Ascending aorta (tissue), 2 donors: ENCODE data around the gene MAPK8IP3. TPM values are rescaled to one million over a fixed set of nuclear protein-coding genes. Genes with fewer than 3 reads are reported as not detected.

ENCODE experiments used
- DNase-seq, 2 donors: peaks; one replicate each; pipeline ENCODE4 v3.0.0-alpha.2; 2019; ENCODE audit warnings: low spot score in 2 of 2
- H3K27ac ChIP-seq, 2 donors: fragments of 200-600 bp; sonication (generic); one replicate each; pipeline ENCODE4 v1.5.1; 2016 to 2017; ENCODE audit warnings: mild to moderate bottlenecking in 1 of 2
- H3K27me3 ChIP-seq: fragments of 200-600 bp; sonication (generic); one replicate; pipeline ENCODE4 v1.5.1; 2017
- H3K36me3 ChIP-seq, 2 donors: fragments of 200-600 bp; sonication (generic); one replicate each; pipeline ENCODE4 v1.5.1; 2016
- H3K4me1 ChIP-seq, 2 donors: fragments of 200-600 bp; sonication (generic); one replicate each; pipeline ENCODE4 v1.5.1; 2016 to 2017; ENCODE audit warnings: mild to moderate bottlenecking in 1 of 2
- H3K4me3 ChIP-seq, 2 donors: fragments of 200-600 bp; sonication (generic); one replicate each; pipeline ENCODE4 v1.5.1; 2016 to 2017; ENCODE audit warnings: mild to moderate bottlenecking in 1 of 2
- H3K9me3 ChIP-seq, 2 donors: fragments of 200-600 bp; sonication (generic); one replicate each; pipeline ENCODE4 v1.5.1; 2016
- CTCF ChIP-seq, 3 experiments: fragments of 200-600 bp in 2 of 3; fragments of 450-650 bp in 1 of 3; sonication (generic) in 2 of 3; IDR thresholded peaks; one replicate each; pipeline ENCODE4 v1.5.1; 2016 to 2019; ENCODE audit warnings: antibody characterized with exemption in 3 of 3, mild to moderate bottlenecking in 1 of 3, moderate library complexity in 1 of 3
- intact Hi-C: fragments of 100-400 bp; cut with DNase I; formaldehyde crosslinking; loops from one replicate; pipeline ENCODE4 v1.15.1; 2023
- total RNA-seq: library from RNA; depleted of rRNA; stranded (reverse); fragments of >200 nt; gene quantifications from one replicate; pipeline ENCODE4 v1.1.0, GENCODE V29; 2016

MAPK8IP3 gene
- total RNA-seq, 1 donor from 2014 or later: 57.4 TPM

GRCh38 chr16:1734816-1735215 is 28.8 kb downstream of the MAPK8IP3 start:
- H3K4me3 ChIP-seq: no peak overlapping the region
- H3K27ac ChIP-seq: no peak overlapping the region
- intact Hi-C loops: no loop called here
- no peaks in the 10 kb centered on the region for H3K9me3 ChIP-seq
- no peak for TF ChIP-seq CTCF (IDR thresholded peaks at IDR 0.05)
- H3K4me1 ChIP-seq: no peaks in the 10 kb centered on the region
- H3K27me3 ChIP-seq: no peaks in the 10 kb centered on the region
- peaks cover 34 to 39% of the 10 kb centered on the region in 2 donors for H3K36me3 ChIP-seq
- no peak for DNase-seq

- no peak for TF ChIP-seq CTCF (IDR thresholded peaks at IDR 0.05)
- intact Hi-C loops: no loop called here
- Histone ChIP-seq H3K9me3 (no peaks in the 10 kb centered on the region), H3K4me1 (no peaks in the 10 kb centered on the region), H3K27me3 (no peaks in the 10 kb centered on the region), H3K4me3 (no peak overlapping the region), H3K36me3 (peaks cover 21 to 33% of the 10 kb centered on the region in 2 donors), H3K27ac (no peak overlapping the region)
- DNase-seq: no peak
Observed at GRCh38 chr16:1740234-1740633, 34.2 kb downstream of the MAPK8IP3 start.

- no peak for DNase-seq
- peaks cover 28 to 37% of the 10 kb centered on the region in 2 donors for H3K36me3 ChIP-seq
- H3K4me1 ChIP-seq: no peaks in the 10 kb centered on the region
- no peak overlapping the region for H3K27ac ChIP-seq
- H3K27me3 ChIP-seq: no peaks in the 10 kb centered on the region
- no peak overlapping the region for H3K4me3 ChIP-seq
- no peak for TF ChIP-seq CTCF (IDR thresholded peaks at IDR 0.05)
- intact Hi-C loops: no loop called here
- no peaks in the 10 kb centered on the region for H3K9me3 ChIP-seq
Observed at GRCh38 chr16:1740781-1741490, 34.9 kb downstream of the MAPK8IP3 start.

GRCh38 chr16:1741553-1742165 is 35.7 kb downstream of the MAPK8IP3 start:
- no peak overlapping the region for H3K27ac ChIP-seq
- no peaks in the 10 kb centered on the region for H3K27me3 ChIP-seq
- H3K9me3 ChIP-seq: no peaks in the 10 kb centered on the region
- intact Hi-C loops: no loop called here
- DNase-seq: no peak
- H3K36me3 ChIP-seq: peaks cover 34 to 41% of the 10 kb centered on the region in 2 donors
- no peak overlapping the region for H3K4me3 ChIP-seq
- H3K4me1 ChIP-seq: no peaks in the 10 kb centered on the region
- TF ChIP-seq CTCF (IDR thresholded peaks at IDR 0.05): no peak

- H3K27ac ChIP-seq: no peak overlapping the region
- H3K36me3 ChIP-seq: peaks cover 54 to 61% of the 10 kb centered on the region in 2 donors
- no peak for TF ChIP-seq CTCF (IDR thresholded peaks at IDR 0.05)
- intact Hi-C loops: no loop called here
- no peaks in the 10 kb centered on the region for H3K27me3 ChIP-seq
- DNase-seq: no peak
- no peaks in the 10 kb centered on the region for H3K4me1 ChIP-seq
- H3K9me3 ChIP-seq: no peaks in the 10 kb centered on the region
- no peak overlapping the region for H3K4me3 ChIP-seq
Observed at GRCh38 chr16:1743376-1744337, 37.7 kb downstream of the MAPK8IP3 start.
